IPS DF 4.7 (cell line): ENCODE measurements around the gene ULK2.

Experiments used
- DNase-seq: peaks from one replicate; pipeline ENCODE4 v3.0.0-alpha.2; 2013; ENCODE audit warnings: low spot score; ENCODE audit errors: extremely low read depth

Gene ULK2

GRCh38 chr17:19747829-19748806 lies 119.6 kb downstream of the ULK2 start, which contains the start of gene ALDH3A1:
ALDH3A1 (minus strand) TSS chr17:19748298; CDS start chr17:19745129, 3,169 bp downstream.
- DNase-seq, result no peak

GRCh38 chr17:19747159-19747719 lies 120.5 kb downstream of the ULK2 start:
- DNase-seq, result no peak

GRCh38 chr17:19746517-19746916 lies 121.2 kb downstream of the ULK2 start:
- DNase-seq, result no peak

GRCh38 chr17:19744922-19745757 lies 122.6 kb downstream of the ULK2 start:
- DNase-seq, result peak; percentile 62

GRCh38 chr17:19744492-19744891 lies 123.2 kb downstream of the ULK2 start:
- no peak for DNase-seq

GRCh38 chr17:19743101-19744100 lies 124.3 kb downstream of the ULK2 start:
- DNase-seq, result no peak

GRCh38 chr17:19742495-19742894 lies 125.2 kb downstream of the ULK2 start:
- DNase-seq, result no peak

- DNase-seq, result no peak
Observed at GRCh38 chr17:19741832-19742457, 125.8 kb downstream of the ULK2 start.

- no peak for DNase-seq
Observed at GRCh38 chr17:19740933-19741332, 126.8 kb downstream of the ULK2 start.

GRCh38 chr17:19739241-19740201 lies 128.2 kb downstream of the ULK2 start:
- DNase-seq, result no peak

GRCh38 chr17:19738757-19739156 lies 129.0 kb downstream of the ULK2 start:
- no peak for DNase-seq

- DNase-seq, result no peak
Observed at GRCh38 chr17:19738073-19738449, 129.7 kb downstream of the ULK2 start.

GRCh38 chr17:19737305-19738072 lies 130.2 kb downstream of the ULK2 start:
- no peak for DNase-seq

- no peak for DNase-seq
Observed at GRCh38 chr17:19736071-19736470, 131.7 kb downstream of the ULK2 start.

GRCh38 chr17:19733953-19734526 lies 133.7 kb downstream of the ULK2 start:
- DNase-seq, result no peak

- DNase-seq, result no peak
Observed at GRCh38 chr17:19731626-19732025, 136.1 kb downstream of the ULK2 start.

GRCh38 chr17:19730843-19731242 lies 136.9 kb downstream of the ULK2 start:
- no peak for DNase-seq

- no peak for DNase-seq
Observed at GRCh38 chr17:19729900-19730299, 137.8 kb downstream of the ULK2 start.
